ENCODE data around the gene RBP5. TPM values are rescaled to one million over a fixed set of nuclear protein-coding genes. Genes with fewer than 3 reads are reported as not detected.

RBP5 gene
- total RNA-seq, 1 donor from 2014 or later: not detected

DNA sequence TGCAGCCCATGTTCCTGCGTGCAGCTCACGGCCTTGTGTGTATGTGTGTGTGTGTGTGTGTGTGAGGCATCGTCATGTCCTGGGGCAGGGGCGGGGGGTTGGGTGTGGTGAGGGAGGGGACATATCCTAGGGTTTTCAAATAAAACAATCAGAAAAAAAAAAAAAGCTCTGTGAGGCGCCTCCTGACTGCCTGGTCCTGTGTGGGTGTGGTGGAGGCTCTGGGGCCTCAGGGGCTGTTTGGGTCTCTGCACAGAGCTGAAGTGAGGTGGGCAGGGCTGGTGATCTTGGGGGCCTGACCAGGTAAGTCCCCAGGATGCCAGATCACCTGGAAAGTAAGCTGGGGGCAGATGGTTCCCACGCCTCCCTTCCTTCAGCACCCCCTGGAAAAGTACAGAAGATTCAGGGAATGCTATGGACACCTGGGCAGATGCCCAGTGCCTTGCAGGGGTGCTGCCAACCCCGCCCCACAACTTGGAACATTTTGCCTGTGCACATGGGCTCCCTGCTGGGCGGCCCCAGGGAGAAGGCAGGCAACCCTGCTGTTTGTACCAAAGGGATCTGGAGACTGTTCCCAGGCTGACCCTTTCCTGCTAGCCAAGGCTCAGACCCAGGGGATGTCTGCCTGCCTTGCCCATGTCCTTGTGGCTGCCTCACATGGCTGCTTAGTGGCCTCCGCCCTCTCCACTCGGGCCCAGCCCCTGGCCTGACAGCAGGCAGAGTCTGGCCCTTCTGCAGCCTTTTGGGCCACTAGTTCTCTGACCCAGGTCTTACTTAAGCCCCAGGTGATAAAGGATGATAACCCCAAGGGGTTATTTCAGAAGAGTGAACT is 30.3 kb upstream of the RBP5 start:
- TF ChIP-seq CTCF (IDR thresholded peaks at IDR 0.05): no peak
- Mint-ChIP-seq H3K4me3 (ENCODE audit: unreplicated experiment) (no peak overlapping the region), H3K27me3 (ENCODE audit: low read depth) (peaks cover 17% of the 10 kb centered on the region), H3K27ac (ENCODE audit: unreplicated experiment) (no peak overlapping the region), H3K9me3 (ENCODE audit: low read depth) (no peaks in the 10 kb centered on the region), H3K4me1 (ENCODE audit: low read depth) (peaks cover 4% of the 10 kb centered on the region), H3K36me3 (ENCODE audit: low read depth) (peaks cover 7% of the 10 kb centered on the region)
- DNase-seq (ENCODE audit: low spot score): no peak

DNA sequence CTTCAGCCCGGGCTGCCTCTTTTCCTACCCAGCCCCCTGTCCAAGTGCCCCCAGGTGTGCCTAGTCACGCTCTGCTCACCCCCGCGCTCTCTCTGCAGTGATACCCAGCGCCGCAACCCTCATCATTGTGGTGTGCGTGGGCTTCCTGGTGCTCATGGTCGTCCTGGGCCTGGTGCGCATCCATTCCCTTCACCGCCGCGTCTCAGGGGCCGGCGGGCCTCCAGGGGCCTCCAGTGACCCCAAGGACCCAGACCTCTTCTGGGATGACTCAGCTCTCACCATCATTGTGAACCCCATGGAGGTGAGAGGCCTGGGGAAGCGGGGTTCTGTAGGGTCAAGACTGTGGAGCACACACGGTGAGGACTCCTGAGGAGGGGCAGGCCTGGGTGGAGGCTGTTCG is 28.7 kb upstream of the RBP5 start:
- Mint-ChIP-seq H3K9me3 (ENCODE audit: low read depth) (no peaks in the 10 kb centered on the region), H3K4me1 (ENCODE audit: low read depth) (no peaks in the 10 kb centered on the region), H3K27ac (ENCODE audit: unreplicated experiment) (no peak overlapping the region), H3K4me3 (ENCODE audit: unreplicated experiment) (no peak overlapping the region), H3K27me3 (ENCODE audit: low read depth) (peaks cover 5% of the 10 kb centered on the region), H3K36me3 (ENCODE audit: low read depth) (peaks cover 10% of the 10 kb centered on the region)
- DNase-seq (ENCODE audit: low spot score): no peak
- TF ChIP-seq CTCF (IDR thresholded peaks at IDR 0.05): no peak

DNA sequence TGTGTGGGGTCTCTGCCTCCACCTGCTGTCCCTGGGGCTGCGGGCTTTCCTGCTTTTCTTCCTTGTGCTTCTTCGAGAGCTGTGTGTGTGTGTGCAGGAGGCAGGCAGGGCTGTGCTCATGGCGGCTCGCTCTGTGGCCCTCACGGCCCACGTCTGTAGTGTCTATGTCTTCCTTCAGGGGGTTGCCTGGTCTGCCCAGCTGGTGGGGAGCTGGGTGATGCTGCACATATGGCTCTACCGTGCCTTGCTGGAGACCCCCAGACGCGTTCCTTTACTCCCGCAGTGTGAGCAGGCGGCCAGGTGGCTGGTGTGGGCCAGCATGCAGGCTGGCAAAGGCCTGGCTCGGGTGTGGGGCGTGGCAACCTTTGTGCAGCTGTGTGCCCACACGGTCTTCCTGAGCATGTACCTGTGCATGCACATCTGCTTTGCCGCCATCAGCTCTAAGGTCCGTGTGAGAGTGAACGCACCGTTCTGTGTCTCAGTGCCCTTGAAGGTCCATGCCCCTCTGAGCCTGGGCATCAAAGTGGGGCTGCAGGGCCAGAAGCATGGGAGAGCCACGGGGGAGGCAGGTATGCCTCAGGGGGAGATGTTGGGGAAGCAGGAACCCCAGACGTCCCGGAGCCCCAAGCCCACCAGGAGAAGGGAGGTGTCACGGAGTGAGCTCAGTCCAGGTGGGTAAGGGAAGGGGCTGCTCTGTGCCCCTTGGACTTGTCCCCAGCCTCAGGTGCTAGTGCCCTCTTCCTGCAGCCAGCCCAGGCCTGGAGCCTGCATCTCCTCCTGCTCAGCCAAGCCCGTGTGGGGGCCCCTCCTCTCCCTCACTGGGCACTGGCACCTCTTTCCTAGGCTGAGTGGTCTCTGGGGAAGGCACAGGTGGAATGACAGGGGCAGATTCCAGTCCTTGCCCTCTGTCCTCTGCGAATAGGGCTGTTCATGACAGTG is 27.8 kb upstream of the RBP5 start:
- Mint-ChIP-seq H3K4me3 (ENCODE audit: unreplicated experiment) (no peak overlapping the region), H3K4me1 (ENCODE audit: low read depth) (no peaks in the 10 kb centered on the region), H3K9me3 (ENCODE audit: low read depth) (no peaks in the 10 kb centered on the region), H3K27ac (ENCODE audit: unreplicated experiment) (no peak overlapping the region), H3K27me3 (ENCODE audit: low read depth) (peaks cover under 1% of the 10 kb centered on the region), H3K36me3 (ENCODE audit: low read depth) (peaks cover 10% of the 10 kb centered on the region)
- no peak for DNase-seq (ENCODE audit: low spot score)
- no peak for TF ChIP-seq CTCF (IDR thresholded peaks at IDR 0.05)

GRCh38 chr12:7155471-7156034 is 26.9 kb upstream of the RBP5 start:
- Mint-ChIP-seq H3K4me1 (ENCODE audit: low read depth) (no peaks in the 10 kb centered on the region), H3K4me3 (ENCODE audit: unreplicated experiment) (no peak overlapping the region), H3K27me3 (ENCODE audit: low read depth) (no peaks in the 10 kb centered on the region), H3K9me3 (ENCODE audit: low read depth) (no peaks in the 10 kb centered on the region), H3K36me3 (ENCODE audit: low read depth) (peaks cover 11% of the 10 kb centered on the region), H3K27ac (ENCODE audit: unreplicated experiment) (no peak overlapping the region)
- no peak for DNase-seq (ENCODE audit: low spot score)
- no peak for TF ChIP-seq CTCF (IDR thresholded peaks at IDR 0.05)

DNA sequence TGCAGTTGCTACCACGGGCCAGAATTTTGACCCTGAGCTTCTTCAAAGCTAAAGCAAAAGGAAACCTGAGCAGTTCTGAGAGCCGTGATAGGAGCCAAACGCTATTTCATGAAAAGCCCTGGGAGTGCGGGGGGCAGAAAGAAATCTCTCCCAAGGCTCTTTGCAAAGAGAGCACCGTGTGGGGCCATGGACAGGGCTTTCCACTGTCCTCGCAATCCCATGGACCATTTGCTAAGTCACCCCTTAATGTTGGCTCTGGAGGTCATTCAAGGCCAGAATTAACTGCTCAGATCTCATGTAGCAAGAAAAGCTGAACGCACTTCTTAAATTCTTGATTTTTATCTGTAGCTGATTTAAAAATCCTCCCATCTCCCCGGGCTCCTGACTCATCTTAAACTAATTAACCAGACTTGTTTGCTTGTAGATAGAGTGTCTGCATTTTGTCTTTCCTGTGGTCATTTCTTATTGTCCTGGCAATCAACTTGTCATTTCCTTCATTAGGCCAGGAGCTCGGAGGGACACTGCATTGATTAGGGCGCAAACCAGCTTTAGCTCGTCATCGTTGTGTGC is 26.3 kb upstream of the RBP5 start:
- DNase-seq (ENCODE audit: low spot score): no peak
- Mint-ChIP-seq H3K36me3 (ENCODE audit: low read depth) (peaks cover 15% of the 10 kb centered on the region), H3K4me3 (ENCODE audit: unreplicated experiment) (no peak overlapping the region), H3K9me3 (ENCODE audit: low read depth) (no peaks in the 10 kb centered on the region), H3K4me1 (ENCODE audit: low read depth) (no peaks in the 10 kb centered on the region), H3K27me3 (ENCODE audit: low read depth) (no peaks in the 10 kb centered on the region), H3K27ac (ENCODE audit: unreplicated experiment) (no peak overlapping the region)
- no peak for TF ChIP-seq CTCF (IDR thresholded peaks at IDR 0.05)
